IMR-90 (cell line): ENCODE data around the gene MYO3B. TPM values are rescaled to one million over a fixed set of nuclear protein-coding genes. Genes with fewer than 3 reads are reported as not detected.

Experiments used
- ATAC-seq: fragments of 200-7000 bp; cut with Tn5 transposase; 2 replicates; pipeline ENCODE4 v1.9.1; 2020; ENCODE audit warnings: low read depth, mild to moderate bottlenecking, moderate library complexity
- BruUV-seq: library from RNA; stranded (reverse); fragments of 400-500 nt; replicated peaks from 2 replicates; lab custom pipeline; 2021; lab: Mats Ljungman, UMichigan
- CTCF ChIA-PET: fragments of 300-600 bp; formaldehyde crosslinking; extraction: SDS; loops from one replicate; lab custom pipeline; 2021; ENCODE audit warnings: antibody characterized with exemption; lab: Yijun Ruan, JAX
- POLR2A ChIA-PET: fragments of 300-600 bp; sonication (Branson Sonifier 250); formaldehyde crosslinking; loops from one replicate; lab custom pipeline; 2022; ENCODE audit warnings: antibody characterized with exemption; ENCODE audit not compliant: unreplicated experiment; lab: Charles Lee
- DNase-seq: peaks from one replicate; pipeline ENCODE4 v3.0.0; 2013
- H2AFZ ChIP-seq: replicated peaks from 2 replicates; pipeline ENCODE3; 2013; ENCODE audit warnings: low read length, mild to moderate bottlenecking; ENCODE audit not compliant: poor library complexity
- H2AK5ac ChIP-seq: 2 replicates; pipeline ENCODE4 v1.6.1; 2013; ENCODE audit warnings: low read depth, low read length, inconsistent platforms
- H2AK9ac ChIP-seq: replicated peaks from 2 replicates; pipeline ENCODE3; 2013; ENCODE audit warnings: mild to moderate bottlenecking, low read depth, low read length, moderate library complexity; ENCODE audit not compliant: poor library complexity
- H2BK120ac ChIP-seq: 2 replicates; pipeline ENCODE4 v1.6.1; 2013; ENCODE audit warnings: low read depth, low read length, inconsistent platforms
- H2BK15ac ChIP-seq: 3 replicates; pipeline ENCODE4 v1.6.1; 2013; ENCODE audit warnings: low read depth, low read length, inconsistent platforms
- H2BK20ac ChIP-seq: 2 replicates; pipeline ENCODE4 v1.6.1; 2013; ENCODE audit warnings: low read depth, mild to moderate bottlenecking, inconsistent platforms, low read length, moderate library complexity
- H2BK5ac ChIP-seq: 2 replicates; pipeline ENCODE4 v1.6.1; 2013; ENCODE audit warnings: mild to moderate bottlenecking, low read depth, low read length, inconsistent platforms; ENCODE audit not compliant: poor library complexity, severe bottlenecking
- H3K14ac ChIP-seq: replicated peaks from 2 replicates; pipeline ENCODE4 v1.6.1; 2013; ENCODE audit warnings: low read depth, low read length, inconsistent platforms
- H3K18ac ChIP-seq: 2 replicates; pipeline ENCODE4 v1.6.1; 2013; ENCODE audit warnings: low read depth, low read length, control low read depth
- H3K23ac ChIP-seq: 2 replicates; pipeline ENCODE4 v1.6.1; 2013; ENCODE audit warnings: low read depth, low read length, inconsistent platforms
- H3K27ac ChIP-seq: 2 replicates; pipeline ENCODE4 v1.5.1; 2013; ENCODE audit warnings: mild to moderate bottlenecking, control low read depth, low read length; ENCODE audit not compliant: insufficient read depth
- H3K27me3 ChIP-seq: 2 replicates; pipeline ENCODE4 v1.6.1; 2013; ENCODE audit warnings: low read length; ENCODE audit not compliant: control insufficient read depth, insufficient read depth
- H3K36me3 ChIP-seq: 2 replicates; pipeline ENCODE4 v1.6.1; 2013; ENCODE audit warnings: low read length, mixed read lengths; ENCODE audit not compliant: control insufficient read depth, insufficient read depth
- H3K4ac ChIP-seq: 2 replicates; pipeline ENCODE4 v1.6.1; 2013; ENCODE audit warnings: low read depth, low read length, inconsistent platforms
- H3K4me1 ChIP-seq: 2 replicates; pipeline ENCODE4 v1.6.1; 2013; ENCODE audit warnings: low read length, mixed read lengths; ENCODE audit not compliant: control insufficient read depth, insufficient read depth
- H3K4me2 ChIP-seq: 2 replicates; pipeline ENCODE4 v1.6.1; 2013; ENCODE audit warnings: low read depth, mild to moderate bottlenecking, control low read depth, low read length, moderate library complexity
- H3K4me3 ChIP-seq: 2 replicates; pipeline ENCODE4 v1.5.1; 2013; ENCODE audit warnings: low read depth, mild to moderate bottlenecking, control low read depth, low read length, moderate library complexity; ENCODE audit not compliant: insufficient read depth
- H3K56ac ChIP-seq: 2 replicates; pipeline ENCODE4 v1.6.1; 2013; ENCODE audit warnings: low read length, inconsistent platforms; ENCODE audit not compliant: insufficient read depth; ENCODE audit errors: extremely low read depth
- H3K79me1 ChIP-seq, 2 experiments: 2 replicates each; pipeline ENCODE4 v1.6.1; 2013; ENCODE audit warnings: low read length in 2 of 2, inconsistent platforms in 1 of 2, low read depth in 1 of 2
- H3K9ac ChIP-seq: 2 replicates; pipeline ENCODE4 v1.6.1; 2013; ENCODE audit warnings: low read depth, low read length, control low read depth
- H3K9me1 ChIP-seq: 2 replicates; pipeline ENCODE4 v1.6.1; 2013; ENCODE audit warnings: low read length, inconsistent platforms; ENCODE audit not compliant: insufficient read depth
- H3K9me3 ChIP-seq: 2 replicates; pipeline ENCODE4 v1.6.1; 2013; ENCODE audit warnings: low read length; ENCODE audit not compliant: control insufficient read depth, insufficient read depth
- H4K20me1 ChIP-seq: 2 replicates; pipeline ENCODE4 v1.6.1; 2013; ENCODE audit warnings: low read length, inconsistent platforms; ENCODE audit not compliant: insufficient read depth
- H4K5ac ChIP-seq: 2 replicates; pipeline ENCODE4 v1.6.1; 2013; ENCODE audit warnings: mild to moderate bottlenecking, low read depth, low read length, control low read depth
- H4K8ac ChIP-seq, 2 experiments: 2 replicates each; pipeline ENCODE4 v1.6.1; 2013; ENCODE audit warnings: low read depth in 2 of 2, low read length in 2 of 2, control low read depth in 1 of 2, inconsistent platforms in 1 of 2
- H4K91ac ChIP-seq: 2 replicates; pipeline ENCODE4 v1.6.1; 2013; ENCODE audit warnings: low read depth, low read length, inconsistent platforms; ENCODE audit not compliant: insufficient read depth
- BHLHE40 ChIP-seq: fragments of 150-350 bp; IDR thresholded peaks from 2 replicates; pipeline ENCODE4 v1.6.1; 2016; ENCODE audit warnings: mild to moderate bottlenecking, low read depth, low read length
- CEBPB ChIP-seq: IDR thresholded peaks from 2 replicates; pipeline ENCODE4 v1.6.1; 2012; ENCODE audit warnings: low read depth, low read length, improper control_type of control experiment
- CHD1 ChIP-seq: IDR thresholded peaks from 2 replicates; pipeline ENCODE4 v1.6.1; 2012; ENCODE audit warnings: low read depth, low read length, improper control_type of control experiment
- FOS ChIP-seq: fragments of 150-350 bp; IDR thresholded peaks from 2 replicates; pipeline ENCODE4 v1.6.1; 2016; ENCODE audit warnings: low read depth, low read length
- MAFK ChIP-seq: IDR thresholded peaks from 2 replicates; pipeline ENCODE4 v1.6.1; 2012; ENCODE audit warnings: low read depth, low read length, improper control_type of control experiment
- MAZ ChIP-seq: IDR thresholded peaks from 2 replicates; pipeline ENCODE4 v1.6.1; 2012; ENCODE audit warnings: low read depth, mild to moderate bottlenecking, low read length, improper control_type of control experiment, moderate library complexity, borderline replicate concordance
- MXI1 ChIP-seq: IDR thresholded peaks from 2 replicates; pipeline ENCODE4 v1.6.1; 2012; ENCODE audit warnings: low read depth, mild to moderate bottlenecking, low read length, moderate library complexity, borderline replicate concordance
- NFE2L2 ChIP-seq: fragments of 150-350 bp; IDR thresholded peaks from 2 replicates; pipeline ENCODE4 v1.6.1; 2016; ENCODE audit warnings: low read depth, mild to moderate bottlenecking, low read length
- POLR2A ChIP-seq: IDR thresholded peaks from 2 replicates; pipeline ENCODE4 v1.6.1; 2012; ENCODE audit warnings: mild to moderate bottlenecking, low read depth, low read length
- RAD21 ChIP-seq: IDR thresholded peaks from 2 replicates; pipeline ENCODE4 v1.6.1; 2012; ENCODE audit warnings: low read length, improper control_type of control experiment
- RCOR1 ChIP-seq: IDR thresholded peaks from 2 replicates; pipeline ENCODE4 v1.6.1; 2012; ENCODE audit warnings: mild to moderate bottlenecking, low read length, improper control_type of control experiment; ENCODE audit not compliant: insufficient replicate concordance
- RFX5 ChIP-seq: IDR thresholded peaks from 2 replicates; pipeline ENCODE4 v1.8.0; 2012; ENCODE audit warnings: low read depth, mild to moderate bottlenecking, low read length, moderate library complexity
- SMC3 ChIP-seq: fragments of 150-350 bp; IDR thresholded peaks from 2 replicates; pipeline ENCODE4 v1.6.1; 2016; ENCODE audit warnings: low read depth, mild to moderate bottlenecking, antibody characterized with exemption, low read length, moderate library complexity
- WGBS, 2 experiments: methylation state at CpG; one replicate each; pipeline versions ENCODE4 v1.1.5 to v1.1.7; 2013; ENCODE audit warnings: missing lambda C conversion rate in 2 of 2; ENCODE audit not compliant: insufficient read length in 1 of 2; ENCODE audit errors: extremely low coverage in 2 of 2; 5-methylcytosine and 5-hydroxymethylcytosine counted together
- dilution Hi-C: fragments of 300-500 bp; cut with HindIII; formaldehyde crosslinking; loops from one replicate; pipeline ENCODE4 v1.14.3; 2018; ENCODE audit warnings: low sequenced_read_pairs; ENCODE audit not compliant: unreplicated experiment
- in situ Hi-C: fragments of 300-500 bp; cut with MboI; formaldehyde crosslinking; loops from 3 replicates; pipeline ENCODE4 v1.14.3; 2019; ENCODE audit warnings: low sequenced_read_pairs, inconsistent platforms, mixed read lengths
- intact Hi-C: fragments of 100-400 bp; cut with micrococcal nuclease; formaldehyde crosslinking; loops from 2 replicates; pipeline ENCODE4 v1.10.0; 2022
- polyA plus RNA-seq, 3 experiments: library from polyadenylated mRNA; depleted of rRNA; stranded (reverse); fragments of >200 nt; gene quantifications; 2 replicates each; pipeline ENCODE4 v1.2.3, GENCODE V29; 2012; ENCODE audit warnings: low replicate concordance in 1 of 3
- total RNA-seq: library from RNA; depleted of rRNA; stranded (reverse); fragments of >200 nt; gene quantifications from 2 replicates; pipeline ENCODE4 v1.2.3, GENCODE V29; 2012
- TF ChIP-seq, protein P1 (sequence below): fragments of 150-350 bp; IDR thresholded peaks from 2 replicates; pipeline ENCODE4 v1.6.1; 2016; ENCODE audit warnings: low read depth, mild to moderate bottlenecking, low read length, moderate library complexity, borderline replicate concordance
- TF ChIP-seq, protein P2 (sequence below): fragments of 150-350 bp; IDR thresholded peaks from 2 replicates; pipeline ENCODE4 v1.6.1; 2017; ENCODE audit warnings: mild to moderate bottlenecking, antibody characterized with exemption, low read length, low read depth
- TF ChIP-seq, protein P3 (sequence below): conservative IDR thresholded peaks from 2 replicates; pipeline ENCODE4 v1.5.1; 2012; ENCODE audit warnings: mild to moderate bottlenecking, low read depth, low read length, improper control_type of control experiment

Gene MYO3B
- total and polyA plus RNA-seq, 2 of the 4 experiments (the other 2 are of a cell fraction): 0.02 TPM; not detected in 1

DNA sequence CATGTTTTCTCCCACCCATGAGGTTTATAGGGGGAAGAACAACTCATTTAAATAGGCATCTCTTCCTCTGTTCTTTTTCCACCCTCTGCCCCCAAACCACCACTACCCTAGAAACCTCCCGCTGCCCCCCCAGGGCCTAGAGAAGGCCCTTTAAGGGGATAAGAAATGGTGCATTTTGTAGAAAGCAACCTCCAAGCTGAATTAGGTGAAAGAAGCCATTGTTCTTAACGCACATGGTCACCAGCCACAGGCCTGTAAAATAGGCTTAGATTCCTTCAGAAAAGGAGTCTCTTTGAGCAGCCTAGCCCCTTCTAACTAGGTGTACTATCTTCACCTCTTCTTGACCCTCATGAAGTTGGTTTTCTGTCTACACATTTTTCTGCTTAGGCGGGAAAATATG is 418.6 kb downstream of the MYO3B start:
- in situ Hi-C loops: no loop called here
- no peak overlapping the region for H3K56ac ChIP-seq
- intact Hi-C loops: no loop called here
- dilution Hi-C loops: no loop called here
- H2AK5ac ChIP-seq: no peak overlapping the region
- ChIA-PET CTCF (no interaction called here), POLR2A (no interaction called here)
- H3K27ac ChIP-seq: no peak overlapping the region
- H2BK20ac ChIP-seq: no peak overlapping the region
- no peak overlapping the region for H3K4ac ChIP-seq
- no peak overlapping the region for H3K9ac ChIP-seq
- no peaks in the 10 kb centered on the region for H3K9me1 ChIP-seq
- no peak overlapping the region for H2BK5ac ChIP-seq
- H4K91ac ChIP-seq: no peak overlapping the region
- H4K5ac ChIP-seq: no peak overlapping the region
- H2AFZ ChIP-seq: no peak overlapping the region
- DNase-seq (no peak), ATAC-seq (no peak)
- BruUV-seq: no TSS peak
- no peak overlapping the region for H3K14ac ChIP-seq
- no peak overlapping the region for H3K4me2 ChIP-seq
- no peak overlapping the region for H3K23ac ChIP-seq
- no peaks in the 10 kb centered on the region for H4K20me1 ChIP-seq
- no peak overlapping the region for H2BK120ac ChIP-seq
- no peak overlapping the region for H3K4me3 ChIP-seq
- TF ChIP-seq, protein P1, sequence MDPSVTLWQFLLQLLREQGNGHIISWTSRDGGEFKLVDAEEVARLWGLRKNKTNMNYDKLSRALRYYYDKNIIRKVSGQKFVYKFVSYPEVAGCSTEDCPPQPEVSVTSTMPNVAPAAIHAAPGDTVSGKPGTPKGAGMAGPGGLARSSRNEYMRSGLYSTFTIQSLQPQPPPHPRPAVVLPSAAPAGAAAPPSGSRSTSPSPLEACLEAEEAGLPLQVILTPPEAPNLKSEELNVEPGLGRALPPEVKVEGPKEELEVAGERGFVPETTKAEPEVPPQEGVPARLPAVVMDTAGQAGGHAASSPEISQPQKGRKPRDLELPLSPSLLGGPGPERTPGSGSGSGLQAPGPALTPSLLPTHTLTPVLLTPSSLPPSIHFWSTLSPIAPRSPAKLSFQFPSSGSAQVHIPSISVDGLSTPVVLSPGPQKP: no peak
- TF ChIP-seq CEBPB (no peak), MXI1 (no peak), RCOR1 (no peak), RFX5 (no peak), POLR2A (no peak), MAZ (no peak), MAFK (no peak), CHD1 (no peak), RAD21 (no peak), NFE2L2 (no peak), BHLHE40 (no peak), FOS (no peak), SMC3 (no peak)
- TF ChIP-seq, protein P2, sequence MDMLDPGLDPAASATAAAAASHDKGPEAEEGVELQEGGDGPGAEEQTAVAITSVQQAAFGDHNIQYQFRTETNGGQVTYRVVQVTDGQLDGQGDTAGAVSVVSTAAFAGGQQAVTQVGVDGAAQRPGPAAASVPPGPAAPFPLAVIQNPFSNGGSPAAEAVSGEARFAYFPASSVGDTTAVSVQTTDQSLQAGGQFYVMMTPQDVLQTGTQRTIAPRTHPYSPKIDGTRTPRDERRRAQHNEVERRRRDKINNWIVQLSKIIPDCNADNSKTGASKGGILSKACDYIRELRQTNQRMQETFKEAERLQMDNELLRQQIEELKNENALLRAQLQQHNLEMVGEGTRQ: no peak
- TF ChIP-seq, protein P3, sequence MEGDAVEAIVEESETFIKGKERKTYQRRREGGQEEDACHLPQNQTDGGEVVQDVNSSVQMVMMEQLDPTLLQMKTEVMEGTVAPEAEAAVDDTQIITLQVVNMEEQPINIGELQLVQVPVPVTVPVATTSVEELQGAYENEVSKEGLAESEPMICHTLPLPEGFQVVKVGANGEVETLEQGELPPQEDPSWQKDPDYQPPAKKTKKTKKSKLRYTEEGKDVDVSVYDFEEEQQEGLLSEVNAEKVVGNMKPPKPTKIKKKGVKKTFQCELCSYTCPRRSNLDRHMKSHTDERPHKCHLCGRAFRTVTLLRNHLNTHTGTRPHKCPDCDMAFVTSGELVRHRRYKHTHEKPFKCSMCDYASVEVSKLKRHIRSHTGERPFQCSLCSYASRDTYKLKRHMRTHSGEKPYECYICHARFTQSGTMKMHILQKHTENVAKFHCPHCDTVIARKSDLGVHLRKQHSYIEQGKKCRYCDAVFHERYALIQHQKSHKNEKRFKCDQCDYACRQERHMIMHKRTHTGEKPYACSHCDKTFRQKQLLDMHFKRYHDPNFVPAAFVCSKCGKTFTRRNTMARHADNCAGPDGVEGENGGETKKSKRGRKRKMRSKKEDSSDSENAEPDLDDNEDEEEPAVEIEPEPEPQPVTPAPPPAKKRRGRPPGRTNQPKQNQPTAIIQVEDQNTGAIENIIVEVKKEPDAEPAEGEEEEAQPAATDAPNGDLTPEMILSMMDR: no peak
- no peaks in the 10 kb centered on the region for H3K36me3 ChIP-seq
- H3K4me1 ChIP-seq: no peaks in the 10 kb centered on the region
- no peak overlapping the region for H2BK15ac ChIP-seq
- WGBS, 2 experiments: no CpG with 5 or more reads among the region's 3 CpGs
- H3K9me3 ChIP-seq: no peaks in the 10 kb centered on the region
- no peak overlapping the region for H4K8ac ChIP-seq
- no peaks in the 10 kb centered on the region for H3K79me1 ChIP-seq
- H2AK9ac ChIP-seq: no peak overlapping the region
- no peak overlapping the region for H3K18ac ChIP-seq
- H3K27me3 ChIP-seq: no peaks in the 10 kb centered on the region
